ENCODE data around the gene PPL.

- TF ChIP-seq, protein P1, sequence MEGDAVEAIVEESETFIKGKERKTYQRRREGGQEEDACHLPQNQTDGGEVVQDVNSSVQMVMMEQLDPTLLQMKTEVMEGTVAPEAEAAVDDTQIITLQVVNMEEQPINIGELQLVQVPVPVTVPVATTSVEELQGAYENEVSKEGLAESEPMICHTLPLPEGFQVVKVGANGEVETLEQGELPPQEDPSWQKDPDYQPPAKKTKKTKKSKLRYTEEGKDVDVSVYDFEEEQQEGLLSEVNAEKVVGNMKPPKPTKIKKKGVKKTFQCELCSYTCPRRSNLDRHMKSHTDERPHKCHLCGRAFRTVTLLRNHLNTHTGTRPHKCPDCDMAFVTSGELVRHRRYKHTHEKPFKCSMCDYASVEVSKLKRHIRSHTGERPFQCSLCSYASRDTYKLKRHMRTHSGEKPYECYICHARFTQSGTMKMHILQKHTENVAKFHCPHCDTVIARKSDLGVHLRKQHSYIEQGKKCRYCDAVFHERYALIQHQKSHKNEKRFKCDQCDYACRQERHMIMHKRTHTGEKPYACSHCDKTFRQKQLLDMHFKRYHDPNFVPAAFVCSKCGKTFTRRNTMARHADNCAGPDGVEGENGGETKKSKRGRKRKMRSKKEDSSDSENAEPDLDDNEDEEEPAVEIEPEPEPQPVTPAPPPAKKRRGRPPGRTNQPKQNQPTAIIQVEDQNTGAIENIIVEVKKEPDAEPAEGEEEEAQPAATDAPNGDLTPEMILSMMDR (conservative IDR thresholded peaks at IDR 0.05 in 1 of 2, IDR thresholded peaks at IDR 0.05 in 1 of 2; ENCODE audit: extremely low read depth in 1 of 2, insufficient read depth in 1 of 2, low read depth in 1 of 2, low read length in 2 of 2): no peak
- no peak for TF ChIP-seq EZH2 (IDR thresholded peaks at IDR 0.05; ENCODE audit: borderline replicate concordance, low read length)
Observed at GRCh38 chr16:4949986-4950385, 13.0 kb upstream of the PPL start.
